ENCODE data around the gene RNF103. TPM values are rescaled to one million over a fixed set of nuclear protein-coding genes. Genes with fewer than 3 reads are reported as not detected.

The RNF103 gene
- total and polyA plus RNA-seq, 12 donors = 13.7 to 37.7 (median 28.6) TPM

- 75 to 82% (median 78%) methylated on average over 4 of the region's 4 CpGs for WGBS, 4 donors
- Histone ChIP-seq H3K36me3 (replicated peaks in 1 of 2) (no peaks in the 10 kb centered on the region), H3K4me3 (no peak overlapping the region), H3K27ac (no peak overlapping the region), H3K9me3 (replicated peaks in 1 of 3) (peaks cover 0 to 14% (median 11%) of the 10 kb centered on the region in 3 donors), H3K4me1 (replicated peaks in 1 of 2) (no peaks in the 10 kb centered on the region), H3K27me3 (no peaks in the 10 kb centered on the region)
- no peak for TF ChIP-seq POLR2A (IDR thresholded peaks at IDR 0.05)
- DNase-seq = no peak
- intact Hi-C loops (cut with DNase I) = no loop called here
Measured at GRCh38 chr2:86645752-86646151, 22.1 kb upstream of the RNF103 start.

- no peaks in the 10 kb centered on the region for H3K36me3 ChIP-seq (replicated peaks in 1 of 2)
- no peak overlapping the region for H3K4me3 ChIP-seq
- no peaks in the 10 kb centered on the region for H3K27me3 ChIP-seq
- WGBS, 4 donors = 69 to 92% (median 71%) methylated on average over 1 of the region's 1 CpG
- H3K9me3 ChIP-seq (replicated peaks in 1 of 3) = no peaks in the 10 kb centered on the region
- TF ChIP-seq POLR2A (IDR thresholded peaks at IDR 0.05) = no peak
- TF ChIP-seq, protein P1, sequence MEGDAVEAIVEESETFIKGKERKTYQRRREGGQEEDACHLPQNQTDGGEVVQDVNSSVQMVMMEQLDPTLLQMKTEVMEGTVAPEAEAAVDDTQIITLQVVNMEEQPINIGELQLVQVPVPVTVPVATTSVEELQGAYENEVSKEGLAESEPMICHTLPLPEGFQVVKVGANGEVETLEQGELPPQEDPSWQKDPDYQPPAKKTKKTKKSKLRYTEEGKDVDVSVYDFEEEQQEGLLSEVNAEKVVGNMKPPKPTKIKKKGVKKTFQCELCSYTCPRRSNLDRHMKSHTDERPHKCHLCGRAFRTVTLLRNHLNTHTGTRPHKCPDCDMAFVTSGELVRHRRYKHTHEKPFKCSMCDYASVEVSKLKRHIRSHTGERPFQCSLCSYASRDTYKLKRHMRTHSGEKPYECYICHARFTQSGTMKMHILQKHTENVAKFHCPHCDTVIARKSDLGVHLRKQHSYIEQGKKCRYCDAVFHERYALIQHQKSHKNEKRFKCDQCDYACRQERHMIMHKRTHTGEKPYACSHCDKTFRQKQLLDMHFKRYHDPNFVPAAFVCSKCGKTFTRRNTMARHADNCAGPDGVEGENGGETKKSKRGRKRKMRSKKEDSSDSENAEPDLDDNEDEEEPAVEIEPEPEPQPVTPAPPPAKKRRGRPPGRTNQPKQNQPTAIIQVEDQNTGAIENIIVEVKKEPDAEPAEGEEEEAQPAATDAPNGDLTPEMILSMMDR (IDR thresholded peaks at IDR 0.05) = no peak
- no peak overlapping the region for H3K27ac ChIP-seq
- DNase-seq = no peak
- H3K4me1 ChIP-seq (replicated peaks in 1 of 2) = no peaks in the 10 kb centered on the region
- intact Hi-C loops (cut with DNase I) = no loop called here
Measured at GRCh38 chr2:86638712-86639111, 15.0 kb upstream of the RNF103 start.

DNA sequence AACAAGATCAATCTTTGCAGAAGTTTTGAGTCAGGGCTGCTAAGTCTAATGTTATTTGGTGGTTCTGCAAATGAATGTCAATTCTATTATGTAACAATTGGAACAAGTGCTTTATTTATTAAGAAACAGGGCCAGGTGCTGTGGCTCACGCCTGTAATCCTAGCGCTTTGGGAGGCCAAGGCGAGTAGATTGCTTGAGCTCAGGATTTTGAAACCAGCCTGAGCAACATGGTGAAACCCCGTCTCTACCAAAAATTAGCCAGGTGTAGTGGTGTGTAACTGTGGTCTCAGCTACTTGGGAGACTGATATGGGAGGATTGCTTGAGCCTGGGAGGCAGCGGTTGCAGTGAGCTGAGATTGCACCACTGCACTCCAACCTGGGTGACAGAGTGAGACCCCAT lies 13.2 kb upstream of the RNF103 start:
- no peak overlapping the region for H3K27ac ChIP-seq
- no peak for TF ChIP-seq POLR2A (IDR thresholded peaks at IDR 0.05)
- TF ChIP-seq, protein P1 (IDR thresholded peaks at IDR 0.05) = no peak
- no peaks in the 10 kb centered on the region for H3K36me3 ChIP-seq (replicated peaks in 1 of 2)
- no peaks in the 10 kb centered on the region for H3K4me1 ChIP-seq (replicated peaks in 1 of 2)
- H3K4me3 ChIP-seq = no peak overlapping the region
- DNase-seq = no peak
- WGBS, 4 donors = 90 to 96% (median 94%) methylated on average over 5 of the region's 5 CpGs
- intact Hi-C loops (cut with DNase I) = no loop called here
- H3K27me3 ChIP-seq = no peaks in the 10 kb centered on the region
- no peaks in the 10 kb centered on the region for H3K9me3 ChIP-seq (replicated peaks in 1 of 3)

DNA sequence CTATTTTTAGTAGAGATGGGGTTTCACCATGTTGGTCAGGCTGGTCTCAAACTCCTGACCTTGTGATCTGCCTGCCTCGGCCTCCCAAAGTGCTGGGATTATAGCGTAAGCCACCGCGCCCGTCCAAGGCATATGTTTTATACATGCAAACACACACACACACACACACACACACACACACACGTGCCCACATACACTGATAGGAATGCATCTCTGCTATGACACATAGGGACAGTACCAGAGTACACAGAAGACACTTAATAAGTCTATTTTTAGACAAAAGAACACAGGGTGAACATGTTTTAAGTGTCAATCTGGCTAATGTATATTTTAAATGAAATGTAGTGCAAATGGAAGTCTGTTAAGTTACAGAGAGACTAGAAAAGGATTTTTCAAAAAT lies 10.7 kb upstream of the RNF103 start:
- TF ChIP-seq, protein P1 (IDR thresholded peaks at IDR 0.05) = no peak
- TF ChIP-seq POLR2A (IDR thresholded peaks at IDR 0.05) = no peak
- Histone ChIP-seq H3K4me1 (replicated peaks in 1 of 2) (no peaks in the 10 kb centered on the region), H3K36me3 (replicated peaks in 1 of 2) (no peaks in the 10 kb centered on the region), H3K27ac (no peak overlapping the region), H3K4me3 (no peak overlapping the region), H3K9me3 (replicated peaks in 1 of 3) (no peaks in the 10 kb centered on the region), H3K27me3 (no peaks in the 10 kb centered on the region)
- DNase-seq = no peak
- WGBS, 4 donors = 89 to 93% (median 91%) methylated on average over 6 of the region's 6 CpGs
- intact Hi-C loops (cut with DNase I) = no loop called here

- Histone ChIP-seq H3K27me3 (no peaks in the 10 kb centered on the region), H3K4me3 (no peak overlapping the region), H3K36me3 (replicated peaks in 1 of 2) (no peaks in the 10 kb centered on the region), H3K9me3 (replicated peaks in 1 of 3) (no peaks in the 10 kb centered on the region), H3K4me1 (replicated peaks in 1 of 2) (peaks cover 0 to 6% of the 10 kb centered on the region in 2 donors), H3K27ac (no peak overlapping the region)
- no peak for DNase-seq
- WGBS, 4 donors = 67 to 83% (median 72%) methylated on average over 2 to 5 of the region's 5 CpGs
- TF ChIP-seq, protein P1 (IDR thresholded peaks at IDR 0.05) = no peak
- TF ChIP-seq POLR2A (IDR thresholded peaks at IDR 0.05) = no peak
- intact Hi-C loops (cut with DNase I) = no loop called here
Measured at GRCh38 chr2:86633155-86633651, 9.5 kb upstream of the RNF103 start.
